ENCODE results near the gene ZNF35. TPM values are rescaled to one million over a fixed set of nuclear protein-coding genes. Genes with fewer than 3 reads are reported as not detected.

ZNF35 gene
- total RNA-seq, 1 experiment from 2014 or later: 12.0 TPM

DNA sequence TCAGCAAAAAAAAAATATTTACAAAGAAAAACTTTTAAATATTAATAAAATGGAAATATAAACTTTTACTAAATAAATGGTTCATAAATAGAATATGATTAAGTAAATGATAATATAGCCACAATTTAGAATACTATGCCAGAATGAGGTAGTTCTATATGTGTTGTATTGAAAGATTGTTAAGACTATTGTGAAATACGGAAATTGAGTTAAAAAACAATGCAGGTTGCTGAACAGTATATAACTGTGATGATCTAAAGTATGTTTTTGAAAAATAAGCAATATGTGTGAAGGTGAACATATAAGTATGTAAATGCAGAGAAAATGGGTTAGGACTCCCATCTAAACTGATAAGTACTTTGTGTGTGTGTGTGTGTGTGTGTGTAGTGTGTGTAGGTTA lies 1.2 kb downstream of the ZNF35 start:
- no peak overlapping the region for H2AFZ ChIP-seq (ENCODE audit: low read length)
- H3K4me2 ChIP-seq (ENCODE audit: low read length): peak overlapping the region; percentile 88
- ChIA-PET CTCF (no interaction called here), POLR2A (ENCODE audit: unreplicated experiment) (no interaction called here)
- H3K36me3 ChIP-seq (ENCODE audit: low read depth, low read length): peaks cover 43% of the 10 kb centered on the region
- H3K27ac ChIP-seq (ENCODE audit: low read length): no peak overlapping the region
- DNase-seq (no peak), ATAC-seq (no peak)
- H3F3A ChIP-seq (ENCODE audit: low read length, unreplicated experiment): no peaks in the 10 kb centered on the region
- H3K9me2 ChIP-seq (replicated peaks; ENCODE audit: low read length): no peaks in the 10 kb centered on the region
- intact Hi-C loops (cut with micrococcal nuclease): loop anchor here (2.0 to 10.0 kb wide), 2 partner anchors 117 to 235 kb away; no protein-coding TSS in a partner anchor
- no TSS peak for BruUV-seq (replicated peaks)
- TF ChIP-seq EZH2 (IDR thresholded peaks at IDR 0.05; ENCODE audit: low read length, unreplicated experiment): no peak
- TF ChIP-seq, protein P1, sequence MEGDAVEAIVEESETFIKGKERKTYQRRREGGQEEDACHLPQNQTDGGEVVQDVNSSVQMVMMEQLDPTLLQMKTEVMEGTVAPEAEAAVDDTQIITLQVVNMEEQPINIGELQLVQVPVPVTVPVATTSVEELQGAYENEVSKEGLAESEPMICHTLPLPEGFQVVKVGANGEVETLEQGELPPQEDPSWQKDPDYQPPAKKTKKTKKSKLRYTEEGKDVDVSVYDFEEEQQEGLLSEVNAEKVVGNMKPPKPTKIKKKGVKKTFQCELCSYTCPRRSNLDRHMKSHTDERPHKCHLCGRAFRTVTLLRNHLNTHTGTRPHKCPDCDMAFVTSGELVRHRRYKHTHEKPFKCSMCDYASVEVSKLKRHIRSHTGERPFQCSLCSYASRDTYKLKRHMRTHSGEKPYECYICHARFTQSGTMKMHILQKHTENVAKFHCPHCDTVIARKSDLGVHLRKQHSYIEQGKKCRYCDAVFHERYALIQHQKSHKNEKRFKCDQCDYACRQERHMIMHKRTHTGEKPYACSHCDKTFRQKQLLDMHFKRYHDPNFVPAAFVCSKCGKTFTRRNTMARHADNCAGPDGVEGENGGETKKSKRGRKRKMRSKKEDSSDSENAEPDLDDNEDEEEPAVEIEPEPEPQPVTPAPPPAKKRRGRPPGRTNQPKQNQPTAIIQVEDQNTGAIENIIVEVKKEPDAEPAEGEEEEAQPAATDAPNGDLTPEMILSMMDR (conservative IDR thresholded peaks at IDR 0.05; ENCODE audit: low read depth, low read length): no peak
- no peak for TF ChIP-seq EZH2phosphoT487 (IDR thresholded peaks at IDR 0.05; ENCODE audit: borderline replicate concordance, low read length)
- no peaks in the 10 kb centered on the region for H4K20me1 ChIP-seq (ENCODE audit: low read length)
- H3K9ac ChIP-seq (ENCODE audit: low read length): no peak overlapping the region
- peak overlapping the region; percentile 74 for H3K4me3 ChIP-seq (ENCODE audit: low read length)
- H3K79me2 ChIP-seq (ENCODE audit: low read length): peaks cover 32% of the 10 kb centered on the region
- peaks cover 3% of the 10 kb centered on the region; the same call in 1 of the 2 replicates for H3K4me1 ChIP-seq (ENCODE audit: insufficient read depth, low read length)
- H3K9me3 ChIP-seq (ENCODE audit: low read length): no peaks in the 10 kb centered on the region
- H3K27me3 ChIP-seq (ENCODE audit: low read length): no peaks in the 10 kb centered on the region

DNA sequence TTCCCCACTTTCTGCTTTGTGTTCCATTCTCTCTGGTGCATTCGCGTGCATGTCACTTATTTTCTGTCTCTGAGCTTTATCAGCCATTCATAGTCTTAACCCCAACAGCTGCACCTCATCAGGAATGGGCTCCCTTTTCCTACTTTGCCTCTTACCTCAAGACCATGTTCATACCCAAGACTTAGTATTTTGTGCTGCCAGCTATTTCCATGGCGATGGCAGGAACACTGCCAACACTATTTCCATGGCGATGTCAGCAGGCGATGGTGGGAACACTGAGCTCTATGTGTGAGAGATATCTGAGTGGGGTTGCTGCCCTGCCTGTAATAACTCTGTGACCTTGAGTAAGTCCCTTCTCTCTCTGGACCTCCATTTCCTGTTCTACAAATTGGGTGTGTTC lies 5.5 kb downstream of the ZNF35 start:
- Histone ChIP-seq H2AFZ (ENCODE audit: low read length) (no peak overlapping the region), H3K4me2 (ENCODE audit: low read length) (no peak overlapping the region), H3K4me3 (ENCODE audit: low read length) (no peak overlapping the region), H4K20me1 (ENCODE audit: low read length) (no peaks in the 10 kb centered on the region), H3K27ac (ENCODE audit: low read length) (no peak overlapping the region), H3K9ac (ENCODE audit: low read length) (no peak overlapping the region), H3K36me3 (ENCODE audit: low read depth, low read length) (peaks cover 83% of the 10 kb centered on the region), H3K4me1 (ENCODE audit: insufficient read depth, low read length) (no peaks in the 10 kb centered on the region), H3K9me2 (replicated peaks; ENCODE audit: low read length) (no peaks in the 10 kb centered on the region), H3F3A (ENCODE audit: low read length, unreplicated experiment) (no peaks in the 10 kb centered on the region), H3K27me3 (ENCODE audit: low read length) (no peaks in the 10 kb centered on the region), H3K79me2 (ENCODE audit: low read length) (peaks cover 27% of the 10 kb centered on the region), H3K9me3 (ENCODE audit: low read length) (peaks cover 25% of the 10 kb centered on the region)
- CTCF ChIA-PET: no interaction called here
- TF ChIP-seq EZH2 (IDR thresholded peaks at IDR 0.05; ENCODE audit: low read length, unreplicated experiment): no peak
- TF ChIP-seq, protein P1 (conservative IDR thresholded peaks at IDR 0.05; ENCODE audit: low read depth, low read length): no peak
- no peak for TF ChIP-seq EZH2phosphoT487 (IDR thresholded peaks at IDR 0.05; ENCODE audit: borderline replicate concordance, low read length)
- POLR2A ChIA-PET (ENCODE audit: unreplicated experiment): no interaction called here
- BruUV-seq (replicated peaks): no TSS peak
- intact Hi-C loops (cut with micrococcal nuclease): no loop called here
- no peak for ATAC-seq
- no peak for DNase-seq

DNA sequence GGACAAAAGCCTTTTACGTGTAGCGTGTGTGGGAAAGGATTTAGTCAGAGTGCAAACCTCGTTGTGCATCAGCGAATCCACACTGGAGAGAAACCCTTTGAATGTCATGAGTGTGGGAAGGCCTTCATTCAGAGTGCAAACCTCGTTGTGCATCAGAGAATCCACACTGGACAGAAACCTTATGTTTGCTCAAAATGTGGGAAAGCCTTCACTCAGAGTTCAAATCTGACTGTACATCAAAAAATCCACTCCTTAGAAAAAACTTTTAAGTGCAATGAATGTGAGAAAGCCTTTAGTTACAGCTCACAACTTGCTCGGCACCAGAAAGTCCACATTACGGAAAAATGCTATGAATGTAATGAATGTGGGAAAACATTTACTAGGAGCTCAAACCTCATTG lies 10.5 kb downstream of the ZNF35 start:
- ChIA-PET POLR2A (ENCODE audit: unreplicated experiment) (interaction anchor here (0.7 kb wide), 1 partner anchor 228 kb away, joined by 3 read pairs; no protein-coding TSS in a partner anchor), CTCF (no interaction called here)
- intact Hi-C loops (cut with micrococcal nuclease): no loop called here
- H3K79me2 ChIP-seq (ENCODE audit: low read length): peaks cover 10% of the 10 kb centered on the region; the same call in 1 of the 2 replicates
- no peaks in the 10 kb centered on the region for H3K27me3 ChIP-seq (ENCODE audit: low read length)
- H3K4me3 ChIP-seq (ENCODE audit: low read length): no peak overlapping the region
- H3K4me1 ChIP-seq (ENCODE audit: insufficient read depth, low read length): no peaks in the 10 kb centered on the region
- BruUV-seq (replicated peaks): TSS peak; percentile 6
- no peaks in the 10 kb centered on the region for H4K20me1 ChIP-seq (ENCODE audit: low read length)
- DNase-seq (no peak), ATAC-seq (no peak)
- H3K9ac ChIP-seq (ENCODE audit: low read length): no peak overlapping the region
- no peak overlapping the region for H2AFZ ChIP-seq (ENCODE audit: low read length)
- H3K9me2 ChIP-seq (replicated peaks; ENCODE audit: low read length): no peaks in the 10 kb centered on the region
- peaks cover 34% of the 10 kb centered on the region for H3K9me3 ChIP-seq (ENCODE audit: low read length)
- H3K4me2 ChIP-seq (ENCODE audit: low read length): no peak overlapping the region
- no peak overlapping the region for H3K27ac ChIP-seq (ENCODE audit: low read length)
- TF ChIP-seq EZH2 (IDR thresholded peaks at IDR 0.05; ENCODE audit: low read length, unreplicated experiment) (no peak), EZH2phosphoT487 (IDR thresholded peaks at IDR 0.05; ENCODE audit: borderline replicate concordance, low read length) (no peak)
- TF ChIP-seq, protein P1 (conservative IDR thresholded peaks at IDR 0.05; ENCODE audit: low read depth, low read length): no peak
- H3K36me3 ChIP-seq (ENCODE audit: low read depth, low read length): peaks cover 78% of the 10 kb centered on the region
- H3F3A ChIP-seq (ENCODE audit: low read length, unreplicated experiment): no peaks in the 10 kb centered on the region
